Endometrium (tissue), 2 donors: ENCODE results near the gene APH1A.
"Not testable (repeated sequence)": the region's sequence is repeated elsewhere in the genome, so short reads cannot be mapped to it uniquely, and the experiment has no call there.

Experiments
- FAIRE-seq: peaks from 2 replicates; lab custom pipeline; 2012; peaks lifted over from hg19 to GRCh38; lab: Jason Lieb, UNC
- donor health status: control.
- donor health status: control.

Gene APH1A

DNA sequence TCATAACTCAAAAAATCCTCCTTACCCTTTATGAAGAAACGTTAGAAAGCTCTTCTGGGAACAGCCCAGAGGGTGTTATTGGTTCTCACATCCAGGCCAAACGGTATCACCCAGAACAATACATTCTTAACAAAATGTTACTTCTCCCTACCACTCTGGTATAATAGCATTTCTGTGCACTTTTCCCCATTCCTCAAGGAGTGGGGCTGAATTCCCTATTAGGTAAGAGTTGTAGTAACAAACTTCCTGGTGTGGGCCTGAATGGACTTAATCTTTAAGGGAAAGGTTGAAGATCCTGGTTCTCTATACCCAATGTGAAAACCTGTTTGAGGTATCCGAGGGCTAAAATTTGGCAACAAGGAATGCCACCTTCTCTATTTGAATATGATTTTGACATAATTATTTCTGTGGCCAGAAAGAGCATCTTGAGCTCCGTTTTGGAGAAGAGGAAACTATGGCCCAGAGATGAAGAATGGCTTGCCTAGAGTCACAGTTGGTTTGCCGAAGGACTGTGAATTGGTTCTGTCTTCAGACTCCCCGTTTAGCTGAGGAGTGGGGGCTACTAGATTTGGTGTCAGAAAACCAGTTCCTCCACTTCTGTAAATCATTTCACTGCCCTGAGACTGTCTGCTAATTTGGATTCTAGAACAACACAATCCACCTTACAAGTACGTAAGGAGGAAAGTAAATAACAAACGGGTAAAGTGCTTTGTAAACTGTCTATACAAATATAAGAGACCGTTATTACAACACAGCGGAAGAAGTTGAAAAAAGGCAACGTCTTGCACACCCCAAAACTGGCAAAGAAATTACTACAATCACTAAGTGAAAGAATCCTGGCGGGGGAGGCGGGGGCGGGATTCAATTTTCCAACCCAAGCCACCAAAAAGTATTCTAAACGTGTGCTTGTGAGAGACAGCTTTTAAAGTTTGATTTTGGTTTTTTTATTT, 35.2 kb downstream of the APH1A start:
- no peak for FAIRE-seq

DNA sequence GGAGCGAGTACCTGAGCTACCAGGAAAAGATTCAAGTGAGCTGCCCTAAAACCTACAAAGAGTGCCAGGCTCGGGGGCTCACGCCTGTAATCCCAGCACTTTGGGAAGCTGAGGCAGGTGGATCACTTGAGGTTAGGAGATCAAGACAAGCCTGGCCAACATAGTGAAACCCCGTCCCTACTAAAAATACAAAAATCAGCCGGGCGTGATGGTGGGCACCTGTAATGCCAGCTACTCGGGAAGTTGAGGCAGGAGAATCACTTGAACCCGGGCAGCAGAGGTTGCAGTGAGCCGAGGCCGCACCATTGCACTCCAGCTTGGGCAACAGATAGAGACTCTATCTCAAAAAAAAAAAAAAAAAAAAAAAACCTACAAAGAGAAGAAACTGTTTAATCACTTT, 35.9 kb downstream of the APH1A start:
- FAIRE-seq, result not testable (repeated sequence)

DNA sequence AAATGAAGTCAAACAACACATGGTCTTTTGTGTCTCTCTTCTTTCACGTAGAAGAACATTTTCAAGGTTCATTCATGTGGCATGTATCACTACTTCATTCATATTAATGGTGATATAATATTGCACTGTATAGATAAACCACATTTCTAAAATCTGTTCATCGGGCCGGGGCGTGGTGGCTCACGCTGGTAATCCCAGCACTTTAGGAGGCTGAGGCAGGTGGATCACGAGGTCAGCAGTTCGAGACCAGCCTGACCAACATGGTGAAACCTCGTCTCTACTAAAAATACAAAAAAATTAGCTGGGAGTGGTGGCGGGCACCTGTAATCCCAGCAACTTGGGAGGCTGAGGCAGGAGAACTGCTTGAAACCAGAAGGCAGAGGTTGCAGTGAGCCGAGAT, 40.6 kb downstream of the APH1A start:
- FAIRE-seq, result not testable (repeated sequence)

DNA sequence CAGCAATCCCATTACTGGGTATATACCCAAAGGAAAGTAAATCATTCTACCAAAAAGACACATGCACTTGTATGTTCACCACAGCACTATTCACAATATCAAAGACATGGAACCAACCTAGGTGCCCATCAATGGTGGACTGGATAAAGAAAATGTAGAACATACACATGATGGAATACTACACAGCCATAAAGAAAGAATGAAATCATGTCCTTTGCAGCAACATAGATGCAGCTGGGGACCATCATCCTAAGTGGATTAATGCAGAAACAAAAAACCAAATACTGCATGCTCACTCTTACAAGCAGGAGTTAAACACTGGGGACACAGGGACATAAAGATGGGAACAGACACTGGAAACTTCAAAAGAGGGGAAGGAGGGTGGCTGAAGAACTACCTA, 41.6 kb downstream of the APH1A start:
- FAIRE-seq, result no peak

DNA sequence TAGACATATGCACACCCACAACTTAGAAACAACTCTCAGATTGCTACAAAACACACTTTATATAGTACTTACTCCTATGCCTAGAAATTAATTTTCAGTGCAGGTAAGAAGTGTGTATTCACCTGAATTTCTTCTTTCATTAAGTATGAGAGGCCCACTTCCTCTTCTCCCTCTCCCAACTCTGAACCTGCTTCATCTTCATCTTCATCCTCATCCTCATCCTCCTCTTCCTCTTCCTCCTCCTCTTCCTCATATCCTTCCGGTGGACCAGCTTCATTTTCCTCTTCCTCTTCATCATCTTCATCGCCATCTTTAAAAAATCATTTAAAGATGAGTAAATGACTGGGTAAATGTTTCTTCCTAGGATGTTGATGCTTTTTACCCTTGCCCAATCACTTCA, 42.3 kb downstream of the APH1A start:
- no peak for FAIRE-seq

DNA sequence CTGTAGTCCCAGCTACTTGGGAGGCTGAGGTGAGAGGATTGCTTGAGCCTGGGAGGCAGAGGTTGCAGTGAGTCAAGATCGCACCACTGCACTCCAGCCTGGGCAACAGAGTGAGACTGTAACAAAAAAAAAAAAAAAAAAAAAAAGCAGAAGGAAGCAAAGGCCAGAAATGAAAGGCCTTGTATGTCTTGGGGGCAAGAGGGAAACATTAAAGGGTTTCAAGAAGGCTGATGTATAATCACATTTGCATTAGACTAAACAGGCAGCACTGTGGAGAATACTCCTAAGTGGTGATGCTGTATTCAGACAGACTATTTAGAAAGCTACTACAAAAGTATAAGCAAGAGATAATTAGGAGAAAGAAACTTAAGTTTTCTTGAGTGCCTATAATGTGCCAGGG, 43.3 kb downstream of the APH1A start:
- FAIRE-seq, result no peak

DNA sequence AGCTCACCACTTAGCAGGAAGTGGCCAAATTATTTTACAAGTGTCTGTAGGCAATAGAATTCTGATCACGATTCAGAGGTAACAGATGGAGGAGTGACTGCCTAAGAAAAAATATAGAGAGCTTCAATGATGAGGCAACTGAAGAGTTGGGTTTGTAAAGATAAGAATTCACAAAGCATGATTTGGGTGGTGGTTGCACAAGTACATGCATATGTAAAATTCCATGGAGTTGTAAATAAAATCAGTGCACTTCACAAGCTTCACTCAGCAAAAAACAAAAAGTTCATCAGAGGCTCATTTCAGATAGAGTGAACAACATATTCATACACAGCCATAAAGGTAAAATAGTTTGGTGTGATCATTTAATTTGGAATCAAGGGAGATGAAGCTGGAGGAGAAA, 43.8 kb downstream of the APH1A start:
- FAIRE-seq, result no peak

DNA sequence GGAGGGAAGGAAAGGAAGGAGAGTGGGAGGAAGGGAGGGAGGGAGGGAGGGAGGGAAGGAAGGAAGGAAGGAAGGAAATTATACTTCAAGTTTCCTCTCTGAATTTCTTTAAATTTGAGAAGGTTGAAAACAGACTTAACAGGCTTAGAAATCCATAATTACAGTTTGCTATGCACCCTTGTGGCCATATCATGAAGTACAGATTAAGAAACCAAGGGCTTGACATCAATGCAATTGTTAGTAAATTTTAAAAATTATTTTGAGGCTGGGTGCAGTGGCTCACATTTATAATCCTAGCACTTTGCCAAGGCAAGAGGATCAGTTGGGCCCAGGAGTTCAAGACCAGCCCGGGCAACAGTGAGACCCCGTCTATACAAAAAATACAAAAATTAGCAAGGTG, 47.3 kb downstream of the APH1A start:
- no peak for FAIRE-seq

DNA sequence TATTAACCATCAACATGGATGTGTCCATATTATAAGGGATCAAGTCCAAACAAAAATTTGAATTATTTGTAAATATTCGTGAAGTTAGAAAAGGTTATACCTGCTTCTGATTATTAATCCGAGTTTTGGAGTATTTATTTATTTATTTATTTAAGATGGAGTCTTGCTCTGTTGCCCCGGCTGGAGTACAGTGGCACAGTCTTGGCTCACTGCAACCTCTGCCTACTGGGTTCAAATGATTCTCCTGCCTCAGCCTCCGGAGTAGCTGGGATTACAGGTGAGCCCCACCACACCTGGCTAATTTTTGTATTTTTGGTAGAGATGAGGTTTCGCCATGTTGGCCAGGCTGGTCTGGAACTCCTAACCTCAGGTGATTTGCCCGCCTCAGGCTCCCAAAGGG, 53.0 kb downstream of the APH1A start:
- not testable (repeated sequence) for FAIRE-seq
